ENCODE data around the gene CRB1. TPM values are rescaled to one million over a fixed set of nuclear protein-coding genes. Genes with fewer than 3 reads are reported as not detected.

CRB1 gene
- total RNA-seq, 1 donor from 2014 or later: not detected

DNA sequence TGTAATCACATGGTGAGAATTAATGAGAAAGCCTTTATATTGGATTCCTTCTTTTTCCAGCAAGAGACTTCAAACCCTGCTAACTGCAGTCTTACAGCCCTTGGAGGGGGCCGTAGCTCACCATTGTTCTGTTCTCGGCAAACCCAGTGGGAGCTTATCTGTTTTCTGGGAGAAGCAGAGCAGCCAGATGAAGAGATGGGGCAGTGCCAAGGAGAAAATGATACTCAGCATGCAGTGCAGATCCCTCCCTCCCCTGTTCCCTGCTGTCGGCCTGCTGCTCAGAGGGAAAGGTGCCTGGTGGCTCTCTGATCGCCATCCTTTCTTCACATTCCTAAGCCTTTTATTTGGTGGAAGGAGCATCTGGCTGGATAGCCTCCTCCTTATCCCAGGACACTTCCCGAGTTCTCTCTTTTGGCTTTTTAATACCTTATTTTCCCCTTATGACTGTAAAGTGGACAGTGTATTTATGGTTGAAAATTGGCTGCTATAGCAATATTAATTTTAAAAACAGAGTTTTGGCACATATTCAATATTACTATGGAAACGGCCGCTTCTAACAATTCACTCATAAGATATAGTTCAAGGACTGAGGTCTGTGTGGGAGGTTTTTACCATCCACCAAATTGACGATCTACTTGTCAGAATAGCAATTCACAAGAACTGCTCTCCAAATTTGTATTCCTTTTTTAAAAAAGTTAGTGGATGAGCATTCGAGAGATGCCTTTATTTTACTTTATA, 203.4 kb downstream of the CRB1 start:
- H3K36me3 Mint-ChIP-seq (ENCODE audit: low read depth, unreplicated experiment): no peaks in the 10 kb centered on the region
- H3K27ac Mint-ChIP-seq (ENCODE audit: unreplicated experiment): no peak overlapping the region
- no peaks in the 10 kb centered on the region for H3K9me3 Mint-ChIP-seq (ENCODE audit: unreplicated experiment)
- H3K4me3 Mint-ChIP-seq (ENCODE audit: unreplicated experiment): no peak overlapping the region
- peaks cover 1% of the 10 kb centered on the region for H3K27me3 Mint-ChIP-seq (ENCODE audit: unreplicated experiment)
- H3K4me1 Mint-ChIP-seq (ENCODE audit: unreplicated experiment): peaks cover 35% of the 10 kb centered on the region
- TF ChIP-seq, protein P1, sequence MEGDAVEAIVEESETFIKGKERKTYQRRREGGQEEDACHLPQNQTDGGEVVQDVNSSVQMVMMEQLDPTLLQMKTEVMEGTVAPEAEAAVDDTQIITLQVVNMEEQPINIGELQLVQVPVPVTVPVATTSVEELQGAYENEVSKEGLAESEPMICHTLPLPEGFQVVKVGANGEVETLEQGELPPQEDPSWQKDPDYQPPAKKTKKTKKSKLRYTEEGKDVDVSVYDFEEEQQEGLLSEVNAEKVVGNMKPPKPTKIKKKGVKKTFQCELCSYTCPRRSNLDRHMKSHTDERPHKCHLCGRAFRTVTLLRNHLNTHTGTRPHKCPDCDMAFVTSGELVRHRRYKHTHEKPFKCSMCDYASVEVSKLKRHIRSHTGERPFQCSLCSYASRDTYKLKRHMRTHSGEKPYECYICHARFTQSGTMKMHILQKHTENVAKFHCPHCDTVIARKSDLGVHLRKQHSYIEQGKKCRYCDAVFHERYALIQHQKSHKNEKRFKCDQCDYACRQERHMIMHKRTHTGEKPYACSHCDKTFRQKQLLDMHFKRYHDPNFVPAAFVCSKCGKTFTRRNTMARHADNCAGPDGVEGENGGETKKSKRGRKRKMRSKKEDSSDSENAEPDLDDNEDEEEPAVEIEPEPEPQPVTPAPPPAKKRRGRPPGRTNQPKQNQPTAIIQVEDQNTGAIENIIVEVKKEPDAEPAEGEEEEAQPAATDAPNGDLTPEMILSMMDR (IDR thresholded peaks at IDR 0.05; ENCODE audit: unreplicated experiment): no peak
- no peak for DNase-seq (ENCODE audit: low spot score)

DNA sequence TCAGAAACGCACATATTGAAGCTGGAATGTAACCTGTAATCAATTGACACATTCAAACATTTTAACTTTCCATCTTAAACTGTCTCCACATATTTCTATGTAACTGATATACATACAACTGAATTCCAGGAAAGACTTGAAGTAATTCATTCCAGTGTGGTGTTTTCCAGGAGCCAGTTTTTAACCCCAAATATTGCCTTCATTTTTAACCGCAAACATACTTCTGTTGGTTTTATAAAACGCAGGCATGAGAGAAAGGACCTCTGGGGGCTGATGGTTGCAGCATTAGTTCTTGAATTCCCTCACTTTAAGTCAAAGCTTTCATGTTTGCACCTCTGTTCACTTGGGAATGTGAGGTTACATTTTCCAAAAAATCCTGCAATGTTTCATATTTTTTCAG, 204.1 kb downstream of the CRB1 start:
- H3K27ac Mint-ChIP-seq (ENCODE audit: unreplicated experiment): no peak overlapping the region
- no peaks in the 10 kb centered on the region for H3K36me3 Mint-ChIP-seq (ENCODE audit: low read depth, unreplicated experiment)
- TF ChIP-seq, protein P1 (IDR thresholded peaks at IDR 0.05; ENCODE audit: unreplicated experiment): no peak
- H3K4me1 Mint-ChIP-seq (ENCODE audit: unreplicated experiment): peaks cover 35% of the 10 kb centered on the region
- H3K9me3 Mint-ChIP-seq (ENCODE audit: unreplicated experiment): no peaks in the 10 kb centered on the region
- no peak overlapping the region for H3K4me3 Mint-ChIP-seq (ENCODE audit: unreplicated experiment)
- DNase-seq (ENCODE audit: low spot score): no peak
- H3K27me3 Mint-ChIP-seq (ENCODE audit: unreplicated experiment): peaks cover 1% of the 10 kb centered on the region

DNA sequence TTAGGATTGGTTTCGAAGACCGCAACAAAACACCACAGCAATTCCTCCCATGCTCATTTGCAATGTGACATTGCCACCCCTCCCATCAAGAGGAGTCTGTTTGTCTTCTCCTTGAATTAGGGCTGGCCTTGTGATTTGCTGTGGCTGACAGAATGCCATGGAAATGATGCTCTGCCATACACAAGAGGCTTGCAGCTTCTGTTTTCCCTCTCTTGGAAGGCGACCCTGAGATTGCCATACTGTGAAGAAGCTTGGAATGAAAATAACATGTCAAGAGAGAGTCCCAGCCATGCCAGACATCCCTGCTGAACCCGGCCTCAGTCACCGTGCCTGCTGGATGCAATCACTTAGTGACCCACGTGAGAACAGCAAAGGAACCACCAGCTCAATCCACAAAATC, 212.4 kb downstream of the CRB1 start:
- no peak for DNase-seq (ENCODE audit: low spot score)

GRCh38 chr1:197481101-197481500, 213.0 kb downstream of the CRB1 start:
- Mint-ChIP-seq H3K27ac (ENCODE audit: unreplicated experiment) (no peak overlapping the region), H3K4me1 (ENCODE audit: unreplicated experiment) (peaks cover 11% of the 10 kb centered on the region)

More for the DNA sequence above, 212.4 kb downstream of the CRB1 start:
- Mint-ChIP-seq H3K27ac (ENCODE audit: unreplicated experiment) (no peak overlapping the region), H3K9me3 (ENCODE audit: unreplicated experiment) (no peaks in the 10 kb centered on the region), H3K27me3 (ENCODE audit: unreplicated experiment) (no peaks in the 10 kb centered on the region), H3K4me3 (ENCODE audit: unreplicated experiment) (no peak overlapping the region), H3K36me3 (ENCODE audit: low read depth, unreplicated experiment) (no peaks in the 10 kb centered on the region), H3K4me1 (ENCODE audit: unreplicated experiment) (peaks cover 11% of the 10 kb centered on the region)
- TF ChIP-seq, protein P1 (IDR thresholded peaks at IDR 0.05; ENCODE audit: unreplicated experiment): no peak

DNA sequence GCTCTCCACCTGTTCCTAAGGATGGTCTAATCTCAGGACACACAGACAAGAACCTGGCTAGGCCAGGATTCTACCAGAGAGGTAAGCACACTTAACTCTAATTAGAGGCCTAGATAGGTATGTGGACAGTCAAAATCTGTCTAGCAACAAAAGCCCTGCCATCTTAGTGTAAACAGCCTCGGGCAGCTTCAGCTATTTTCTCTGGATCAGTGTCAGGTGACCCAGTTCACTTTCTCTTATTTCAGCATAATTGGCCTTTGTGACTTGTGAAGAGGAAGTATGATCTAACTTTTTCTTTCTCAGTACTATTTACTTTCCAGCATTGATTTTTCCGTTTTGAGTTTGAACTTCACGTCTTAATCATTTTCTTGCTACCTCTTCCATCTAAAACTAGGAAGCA, 217.7 kb downstream of the CRB1 start:
- peaks cover 8% of the 10 kb centered on the region for H3K4me1 Mint-ChIP-seq (ENCODE audit: unreplicated experiment)
- TF ChIP-seq, protein P1 (IDR thresholded peaks at IDR 0.05; ENCODE audit: unreplicated experiment): no peak
- DNase-seq (ENCODE audit: low spot score): no peak
- H3K36me3 Mint-ChIP-seq (ENCODE audit: low read depth, unreplicated experiment): no peaks in the 10 kb centered on the region
- H3K27me3 Mint-ChIP-seq (ENCODE audit: unreplicated experiment): no peaks in the 10 kb centered on the region
- no peaks in the 10 kb centered on the region for H3K9me3 Mint-ChIP-seq (ENCODE audit: unreplicated experiment)
- no peak overlapping the region for H3K27ac Mint-ChIP-seq (ENCODE audit: unreplicated experiment)
- no peak overlapping the region for H3K4me3 Mint-ChIP-seq (ENCODE audit: unreplicated experiment)

More at GRCh38 chr1:197481101-197481500, 213.0 kb downstream of the CRB1 start:
- Mint-ChIP-seq H3K27me3 (ENCODE audit: unreplicated experiment) (no peaks in the 10 kb centered on the region), H3K9me3 (ENCODE audit: unreplicated experiment) (no peaks in the 10 kb centered on the region), H3K4me3 (ENCODE audit: unreplicated experiment) (no peak overlapping the region), H3K36me3 (ENCODE audit: low read depth, unreplicated experiment) (no peaks in the 10 kb centered on the region)
- DNase-seq (ENCODE audit: low spot score): peak; percentile 18
- TF ChIP-seq, protein P1 (IDR thresholded peaks at IDR 0.05; ENCODE audit: unreplicated experiment): no peak

Data from endothelial cell (in vitro differentiated cells).